HG02870 (cell line): ENCODE data around the gene COL15A1.

Experiments used
- ATAC-seq: cut with Tn5 transposase; IDR thresholded peaks from one replicate; pipeline ENCODE4 v1.9.1; 2021; ENCODE audit warnings: mild to moderate bottlenecking, moderate library complexity; ENCODE audit not compliant: unreplicated experiment

Gene COL15A1

DNA sequence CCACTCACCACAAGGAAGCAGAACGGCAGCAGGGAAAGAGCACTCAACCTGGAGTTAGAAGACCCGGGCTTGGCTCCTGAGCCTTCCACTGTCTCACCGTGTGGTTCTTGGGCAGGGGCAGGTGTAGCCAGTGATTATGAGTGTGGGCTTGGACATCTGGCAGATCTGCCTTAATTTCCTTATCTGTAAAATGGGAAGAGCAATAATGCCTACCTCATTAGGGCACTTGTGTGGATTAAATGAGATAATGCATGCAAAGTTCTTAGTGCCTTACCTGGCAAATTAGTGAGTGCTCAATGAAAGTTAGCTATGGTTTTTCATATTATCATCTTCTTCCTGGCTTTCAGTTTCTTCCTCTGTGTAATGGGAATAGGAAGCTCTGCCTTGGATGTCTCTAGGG lies 28.1 kb upstream of the COL15A1 start:
- no peak for ATAC-seq

DNA sequence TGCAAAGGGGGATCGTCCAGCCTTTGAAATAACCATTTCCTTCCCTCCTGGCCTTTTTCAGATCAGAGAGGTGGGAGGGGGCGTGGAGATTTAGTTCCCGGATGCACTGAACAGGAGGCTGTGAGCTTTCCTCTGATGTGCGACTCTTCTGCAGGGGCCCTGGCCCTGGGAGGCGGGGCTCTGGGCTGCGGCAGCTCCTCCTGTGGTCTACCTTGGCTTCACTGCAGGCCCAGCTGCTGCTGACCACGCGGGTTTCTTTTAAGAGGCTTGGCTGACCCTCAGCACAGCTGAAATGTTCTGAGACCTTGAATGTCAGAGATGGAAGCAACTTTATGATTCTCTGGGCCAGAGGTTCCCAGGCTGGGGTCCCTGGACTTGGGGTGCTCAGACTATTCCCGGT lies 27.0 kb upstream of the COL15A1 start:
- ATAC-seq = no peak

DNA sequence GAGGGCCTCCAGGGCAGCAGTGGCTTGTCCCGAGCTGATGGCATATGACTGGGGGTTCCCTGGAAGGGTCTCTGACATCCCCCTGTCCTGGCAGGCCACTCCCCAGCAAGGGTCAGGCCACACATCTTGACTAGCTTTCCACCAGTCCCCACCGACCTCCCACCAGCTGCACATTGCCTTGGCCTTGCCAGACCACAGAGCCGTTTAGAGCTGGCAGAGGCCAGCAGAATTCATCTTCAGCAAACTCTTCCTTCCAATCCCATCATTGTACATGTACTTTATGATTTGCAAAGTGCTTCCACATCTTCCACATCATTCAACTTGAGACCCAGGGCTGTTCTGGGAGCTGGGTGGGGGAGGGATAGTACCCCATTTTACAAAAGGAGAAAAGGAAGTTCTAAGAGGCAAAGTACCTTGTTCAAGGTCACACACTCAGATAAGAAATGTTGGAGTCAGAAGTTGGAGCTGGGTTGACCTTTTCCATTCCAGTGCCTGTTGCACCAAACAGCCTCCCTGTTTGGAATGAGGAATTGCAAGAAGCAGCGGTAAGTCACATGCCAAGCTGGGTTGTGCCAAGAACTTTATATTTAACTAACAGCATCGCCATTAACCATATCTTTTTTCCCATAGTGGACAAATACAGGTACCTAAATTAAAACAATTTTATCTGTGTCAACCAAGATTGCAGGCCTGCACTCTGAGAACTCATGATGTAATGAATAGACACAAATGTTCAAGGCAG lies 25.8 kb upstream of the COL15A1 start:
- ATAC-seq = no peak

DNA sequence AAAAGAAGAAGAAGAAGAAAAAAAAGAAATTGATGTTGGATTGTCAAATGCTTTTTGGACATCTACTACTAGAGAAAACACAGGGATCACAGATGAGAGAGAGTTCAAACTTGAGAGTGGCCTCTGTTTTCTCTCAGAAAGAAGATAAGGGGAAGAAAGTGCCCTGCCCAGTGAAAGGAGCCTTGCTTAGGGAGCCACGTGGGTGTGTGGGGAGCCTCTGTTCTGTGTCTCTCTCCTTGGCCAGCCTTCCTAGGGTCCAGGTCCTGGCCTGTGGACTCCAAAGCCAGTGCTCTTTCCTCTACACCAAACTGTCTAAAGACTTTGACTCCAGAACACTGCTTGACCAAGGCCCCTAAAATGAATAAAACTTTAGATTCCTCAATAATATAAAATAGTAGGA lies 22.0 kb upstream of the COL15A1 start:
- ATAC-seq = no peak

DNA sequence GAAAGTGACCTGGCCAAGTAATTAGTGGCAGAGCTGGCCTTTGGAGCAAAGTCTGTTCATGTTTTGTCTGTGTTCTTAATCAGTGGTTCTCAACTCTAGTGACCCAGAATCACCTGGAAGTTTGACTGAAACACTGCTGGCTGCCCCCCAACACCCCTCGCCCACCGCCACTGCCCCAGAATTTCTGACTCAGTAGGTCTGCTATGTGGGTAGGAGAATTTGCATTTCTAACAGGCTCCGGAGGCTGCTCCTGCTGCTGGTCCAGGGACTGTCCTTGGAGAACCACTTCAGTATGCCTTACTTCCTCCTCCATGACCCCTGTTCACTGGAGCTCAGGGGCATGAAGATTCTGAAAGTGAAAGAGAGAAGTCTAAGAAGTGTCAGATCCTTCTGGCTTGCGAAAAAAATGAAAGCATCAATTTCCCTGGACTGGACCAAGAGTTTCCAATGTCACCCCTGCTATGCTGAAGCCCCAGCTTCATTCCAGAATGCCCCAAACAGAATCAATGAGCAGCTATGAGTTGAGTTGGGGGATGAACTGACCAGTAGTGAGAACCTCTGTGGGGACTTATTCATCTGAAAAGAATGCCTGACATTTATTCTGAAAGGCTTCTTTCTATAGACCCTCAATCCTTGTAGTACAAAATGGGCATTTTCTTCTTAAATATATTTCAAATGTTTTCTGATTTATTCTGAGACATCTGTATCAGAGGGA lies 20.8 kb upstream of the COL15A1 start:
- no peak for ATAC-seq

DNA sequence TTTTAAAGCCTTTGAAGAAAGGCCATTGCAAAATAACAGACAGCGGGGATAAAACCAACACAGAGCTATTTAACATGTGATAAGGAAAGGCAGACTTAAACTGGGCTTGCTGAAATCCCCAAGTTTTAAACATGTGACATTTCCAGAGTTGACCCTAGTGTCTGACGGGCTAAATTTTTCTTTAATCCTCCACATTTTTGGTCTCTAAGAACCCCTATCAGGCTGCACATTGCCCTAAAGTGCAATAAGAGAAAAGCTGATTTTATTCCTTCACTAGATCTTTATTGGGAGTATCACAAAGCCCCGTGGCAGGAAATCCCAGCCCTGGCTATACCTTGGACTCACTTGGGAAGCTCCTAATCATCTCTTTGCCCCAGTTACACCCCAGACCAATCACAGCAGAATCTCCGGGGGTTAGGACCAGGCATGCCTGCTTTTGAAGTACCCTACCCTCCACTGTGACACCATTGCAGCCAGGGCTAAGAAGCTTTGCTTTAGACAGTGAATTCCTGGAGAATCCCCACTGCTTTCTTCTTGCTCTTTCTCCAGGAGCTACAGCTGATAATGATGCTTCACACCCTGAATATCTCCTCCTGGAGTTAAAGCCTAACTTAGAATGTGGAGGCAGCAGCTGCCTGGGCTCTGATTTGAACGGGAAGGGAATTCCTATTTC lies 20.1 kb upstream of the COL15A1 start:
- ATAC-seq = no peak

DNA sequence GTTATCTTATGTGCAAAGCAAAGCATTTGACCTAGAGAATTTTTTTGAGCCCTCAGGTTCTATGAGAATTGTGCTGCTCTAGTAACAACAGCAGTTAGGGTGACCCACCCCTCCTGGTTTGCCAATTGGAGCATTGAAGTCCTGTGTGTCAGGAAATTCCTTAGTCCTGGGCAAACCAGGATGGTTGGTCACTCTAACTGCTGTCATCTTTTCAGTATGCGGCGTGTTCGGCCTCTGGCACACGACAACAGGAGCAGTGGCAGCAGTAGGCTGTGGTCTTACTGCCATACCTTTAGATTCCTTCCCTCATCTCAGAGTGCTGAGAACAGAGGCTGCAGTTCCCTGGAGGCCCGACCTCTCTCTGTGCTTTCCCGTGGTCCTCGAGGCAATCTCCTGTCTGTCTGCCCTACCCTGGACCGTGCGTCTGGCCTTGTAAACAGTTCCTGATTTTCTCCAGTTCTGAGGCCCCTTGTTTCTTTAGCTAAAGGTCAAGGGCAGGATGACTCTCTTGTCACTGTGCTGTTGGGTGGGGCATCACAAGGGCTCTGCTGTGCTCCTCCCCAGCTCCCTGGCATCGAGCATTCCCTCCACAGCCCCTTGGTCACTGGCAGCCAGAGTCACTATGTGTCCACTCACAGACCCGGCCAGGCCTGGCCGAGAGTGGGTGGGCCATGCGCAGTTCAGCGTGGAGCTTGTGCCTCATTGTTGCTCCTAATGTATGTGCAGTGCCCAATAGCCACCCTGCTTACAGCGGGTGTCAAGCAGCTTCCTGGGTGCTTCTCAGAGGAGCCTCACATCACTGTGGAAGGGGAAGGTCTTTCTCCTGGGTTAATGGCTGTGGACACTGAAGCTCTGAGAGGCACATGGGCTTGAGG lies 18.5 kb upstream of the COL15A1 start:
- ATAC-seq = no peak

DNA sequence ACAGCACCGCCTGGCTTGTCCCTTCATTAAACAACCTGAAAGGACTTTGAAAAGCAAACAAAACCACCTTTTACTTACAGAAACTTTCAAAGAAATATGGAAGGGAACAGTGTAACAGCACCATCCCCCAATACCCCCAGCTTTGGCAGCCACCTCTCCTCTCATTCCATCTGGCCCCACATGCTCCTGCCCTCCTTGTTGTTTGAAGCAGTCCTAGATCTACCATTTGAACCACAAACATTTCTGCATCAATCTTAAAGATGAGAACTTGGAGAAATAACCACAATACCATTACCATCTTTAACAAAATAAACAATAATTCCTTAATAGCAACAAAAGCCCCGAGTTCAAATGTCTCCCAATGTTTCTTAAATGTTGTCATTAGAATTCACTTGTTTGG lies 17.8 kb upstream of the COL15A1 start:
- ATAC-seq = no peak

DNA sequence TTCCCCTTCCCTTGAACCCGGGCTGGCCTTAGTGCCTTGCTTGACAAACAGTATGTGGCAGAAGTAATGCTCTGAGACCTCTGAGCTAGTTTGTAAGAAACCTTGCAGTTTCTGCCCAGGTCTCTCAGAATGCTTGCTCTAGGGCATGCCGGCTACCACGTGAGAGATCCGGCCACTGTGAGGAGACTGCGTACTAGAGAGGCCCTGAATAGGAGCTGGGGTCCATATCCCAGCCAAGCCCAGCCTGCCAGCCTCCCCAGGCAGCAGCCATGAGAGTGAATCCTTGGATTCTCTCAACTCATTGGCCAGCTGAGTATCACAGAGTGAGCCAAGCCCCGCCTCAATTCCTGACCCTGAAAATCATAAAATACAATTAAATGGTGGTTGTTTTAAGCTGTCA lies 16.0 kb upstream of the COL15A1 start:
- ATAC-seq = no peak

DNA sequence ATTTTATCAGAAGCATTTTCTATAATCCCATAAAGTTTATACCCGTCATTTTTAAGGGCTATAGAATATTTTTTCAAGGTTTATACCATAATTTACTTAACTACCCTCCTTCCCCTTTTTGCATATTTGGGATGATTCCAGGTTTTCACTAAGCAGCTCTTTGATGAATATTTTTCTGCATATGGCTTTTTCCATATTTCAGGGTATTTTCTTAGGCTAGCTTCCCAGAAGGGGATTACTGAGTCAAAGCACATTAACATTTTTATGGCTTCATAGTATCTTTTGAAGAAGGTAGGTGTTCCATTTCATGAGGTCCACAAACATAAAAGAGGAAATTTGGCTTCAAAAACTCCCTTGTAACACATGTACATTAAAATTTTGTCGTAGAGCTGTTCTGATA lies 14.6 kb upstream of the COL15A1 start:
- ATAC-seq = no peak

DNA sequence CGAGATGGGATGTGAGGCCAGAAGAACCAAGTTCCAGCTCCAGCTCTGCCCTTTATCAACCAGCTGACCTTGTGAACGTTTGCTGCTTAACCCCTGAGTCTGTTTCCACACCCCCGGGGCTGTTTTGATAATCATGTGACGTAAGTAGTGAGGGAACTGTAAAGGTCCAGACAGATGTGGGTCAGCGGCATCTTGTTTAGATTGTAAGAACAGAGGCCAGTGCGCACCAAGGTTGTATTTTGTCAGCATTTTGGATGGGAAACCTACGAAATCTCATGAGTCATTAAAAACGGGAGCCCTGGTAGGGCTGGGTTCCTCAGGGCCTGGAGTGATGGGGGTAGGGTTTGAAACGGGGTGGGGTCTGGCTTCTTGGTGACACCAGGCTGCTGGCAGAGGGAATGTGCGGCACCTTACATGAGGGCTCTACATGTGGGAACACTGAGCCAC lies 13.8 kb upstream of the COL15A1 start:
- no peak for ATAC-seq

DNA sequence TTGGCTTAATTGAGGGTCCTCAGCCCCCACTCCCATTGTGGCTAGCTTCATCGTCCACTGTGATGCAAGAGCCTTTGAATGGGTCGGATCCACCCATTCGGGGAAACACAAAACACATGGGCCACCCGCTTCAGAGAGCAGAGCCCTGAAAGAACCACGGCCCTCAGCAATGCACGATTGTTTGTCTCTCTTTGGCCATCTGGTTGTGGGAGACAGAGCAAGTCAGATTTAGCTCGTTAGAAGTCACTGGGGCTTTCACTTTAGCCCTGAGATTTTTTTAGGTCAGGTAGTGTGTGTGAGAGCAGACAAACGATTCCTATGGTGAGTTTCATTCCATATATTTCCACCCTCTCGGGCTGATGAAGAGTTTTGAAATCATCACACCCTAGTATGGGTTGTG lies 12.9 kb upstream of the COL15A1 start:
- ATAC-seq = no peak

DNA sequence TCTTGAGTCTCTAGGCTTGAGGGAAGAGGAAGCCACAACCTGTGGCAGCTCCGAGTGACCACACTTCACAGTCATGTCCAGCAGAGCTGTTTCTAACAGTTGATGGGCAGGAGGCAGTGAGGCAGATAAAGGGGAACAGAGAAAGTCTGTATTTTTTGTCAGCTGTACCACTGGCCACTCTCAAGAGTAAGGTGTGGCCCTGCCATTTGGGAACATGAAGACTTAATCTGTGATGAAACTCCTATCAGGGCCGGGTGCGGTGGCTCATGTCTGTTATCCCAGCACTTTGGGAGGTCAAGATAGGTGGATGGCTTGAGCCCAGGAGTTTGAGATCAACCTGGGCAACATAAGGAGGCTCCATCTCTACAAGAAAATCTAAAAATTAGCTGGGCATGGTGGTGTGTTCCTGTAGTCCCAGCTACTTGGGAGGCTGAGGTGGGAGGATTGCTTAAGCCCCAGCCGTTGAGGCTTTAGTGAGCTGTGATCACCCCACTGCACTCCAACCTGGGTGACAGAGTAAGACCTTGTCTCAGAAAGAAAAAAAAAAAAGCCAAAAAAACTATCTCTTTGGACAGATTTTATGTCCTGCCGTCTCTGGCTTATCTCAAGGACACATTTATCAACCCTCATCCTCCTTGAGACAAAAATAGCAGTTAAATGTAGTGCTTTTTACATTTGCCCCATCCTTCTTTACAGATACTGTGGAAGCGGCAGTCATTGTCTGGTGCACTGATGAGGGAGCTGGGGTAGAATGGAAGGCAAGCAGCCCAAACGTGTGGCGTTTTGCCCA lies 11.9 kb upstream of the COL15A1 start:
- ATAC-seq = no peak

DNA sequence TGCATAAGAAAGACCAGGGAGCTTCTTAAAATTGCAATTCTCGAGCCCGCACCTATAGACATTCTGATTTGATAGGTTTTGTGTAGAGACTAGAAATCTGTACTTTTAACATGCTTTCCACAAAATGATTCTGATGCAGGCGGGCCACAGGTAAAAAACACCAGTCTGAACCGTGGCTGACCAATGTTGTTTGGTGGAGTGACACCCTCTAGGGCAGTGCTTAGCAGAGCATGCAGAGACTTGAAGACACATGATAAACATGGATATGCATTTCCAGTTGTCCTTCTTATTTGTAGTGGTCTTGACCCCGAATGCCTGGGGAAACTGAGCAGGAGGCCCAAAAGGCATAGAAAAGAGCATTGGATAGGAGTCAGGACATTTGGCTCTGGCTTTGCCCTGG lies 10.5 kb upstream of the COL15A1 start:
- ATAC-seq = no peak

DNA sequence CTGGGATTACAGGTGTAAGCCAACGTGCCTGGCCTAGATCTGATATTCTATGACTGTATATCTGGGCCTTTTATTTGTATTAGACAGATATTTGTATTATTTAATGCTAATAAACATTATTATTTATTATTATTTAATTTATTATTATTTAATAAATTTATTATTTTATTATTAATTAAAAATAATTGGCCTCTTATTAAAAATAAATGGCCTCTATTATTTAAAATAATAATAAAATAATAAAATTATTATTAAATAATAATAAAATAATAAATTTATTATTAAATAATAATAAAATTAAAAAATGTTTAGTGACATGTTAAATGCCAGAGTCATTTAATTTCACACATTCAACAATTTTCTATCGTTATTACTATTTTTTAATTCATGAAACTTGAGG lies 9.8 kb upstream of the COL15A1 start:
- ATAC-seq = no peak

DNA sequence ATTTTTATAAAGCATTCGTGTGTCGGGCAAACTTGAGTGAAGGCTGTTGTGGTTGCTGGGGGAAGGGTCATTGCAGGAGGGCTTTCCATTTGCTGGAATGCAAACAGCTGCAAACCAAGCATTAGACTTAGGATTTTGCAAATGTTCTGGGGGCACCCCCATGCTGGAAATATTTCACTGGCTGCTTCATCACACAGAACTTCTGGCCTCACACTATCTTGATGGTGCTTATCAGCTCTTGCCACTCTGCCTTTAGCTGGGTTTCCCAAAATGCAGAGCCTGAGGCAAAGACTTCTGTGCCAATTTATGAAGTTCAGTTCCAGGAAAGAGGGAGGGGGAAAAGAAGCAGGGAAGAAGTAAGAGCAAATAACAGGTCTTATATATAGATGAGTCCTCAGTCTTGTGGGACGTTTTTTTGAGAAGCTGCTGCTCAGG lies 8.6 kb upstream of the COL15A1 start:
- ATAC-seq = no peak

DNA sequence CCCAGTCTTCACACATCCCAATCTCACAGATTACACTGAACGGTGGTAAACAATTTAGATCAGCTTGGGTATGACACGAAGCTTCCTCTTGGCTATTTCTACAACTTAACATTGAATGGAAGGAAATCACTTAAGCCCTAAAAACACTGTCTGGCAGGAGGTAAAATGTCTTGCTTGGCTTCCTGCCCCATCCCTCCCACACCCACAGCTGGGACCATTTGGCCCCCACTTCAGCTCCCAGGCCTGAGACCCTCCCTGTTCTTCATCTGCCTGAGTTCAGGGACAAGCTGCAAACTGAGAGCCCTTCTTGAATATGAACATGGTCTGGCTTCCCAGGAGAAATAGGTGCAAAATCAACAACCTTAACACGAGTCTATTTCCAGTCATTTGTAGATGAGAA lies 3.4 kb upstream of the COL15A1 start:
- ATAC-seq = no peak

DNA sequence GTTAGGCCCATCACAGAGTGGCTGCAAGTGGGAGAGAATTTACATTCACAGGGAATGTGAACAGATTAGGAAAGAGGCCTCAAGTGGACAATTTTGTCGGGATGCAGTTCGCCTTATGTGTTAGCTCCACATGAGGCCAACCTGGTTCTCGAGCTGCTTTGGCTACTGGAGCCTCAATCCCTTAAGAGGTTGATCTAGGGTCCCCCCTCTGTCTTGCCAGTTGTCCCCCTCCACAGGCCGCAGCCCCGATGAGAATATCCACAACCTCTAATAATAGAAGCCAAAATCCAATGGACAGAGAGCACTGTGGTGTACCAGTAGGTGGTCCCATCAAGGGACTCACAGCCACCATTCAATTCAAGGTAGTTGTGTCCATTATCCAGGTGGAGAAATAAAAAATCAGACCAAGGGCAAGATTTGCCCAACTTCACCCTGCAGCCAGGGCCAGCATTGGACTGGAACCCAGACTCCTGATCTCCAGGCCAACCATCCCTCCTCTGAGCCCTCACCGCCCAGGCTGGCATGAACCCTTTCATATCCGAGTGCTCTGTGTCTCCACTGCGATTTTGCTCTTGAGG lies 1.7 kb upstream of the COL15A1 start:
- no peak for ATAC-seq

DNA sequence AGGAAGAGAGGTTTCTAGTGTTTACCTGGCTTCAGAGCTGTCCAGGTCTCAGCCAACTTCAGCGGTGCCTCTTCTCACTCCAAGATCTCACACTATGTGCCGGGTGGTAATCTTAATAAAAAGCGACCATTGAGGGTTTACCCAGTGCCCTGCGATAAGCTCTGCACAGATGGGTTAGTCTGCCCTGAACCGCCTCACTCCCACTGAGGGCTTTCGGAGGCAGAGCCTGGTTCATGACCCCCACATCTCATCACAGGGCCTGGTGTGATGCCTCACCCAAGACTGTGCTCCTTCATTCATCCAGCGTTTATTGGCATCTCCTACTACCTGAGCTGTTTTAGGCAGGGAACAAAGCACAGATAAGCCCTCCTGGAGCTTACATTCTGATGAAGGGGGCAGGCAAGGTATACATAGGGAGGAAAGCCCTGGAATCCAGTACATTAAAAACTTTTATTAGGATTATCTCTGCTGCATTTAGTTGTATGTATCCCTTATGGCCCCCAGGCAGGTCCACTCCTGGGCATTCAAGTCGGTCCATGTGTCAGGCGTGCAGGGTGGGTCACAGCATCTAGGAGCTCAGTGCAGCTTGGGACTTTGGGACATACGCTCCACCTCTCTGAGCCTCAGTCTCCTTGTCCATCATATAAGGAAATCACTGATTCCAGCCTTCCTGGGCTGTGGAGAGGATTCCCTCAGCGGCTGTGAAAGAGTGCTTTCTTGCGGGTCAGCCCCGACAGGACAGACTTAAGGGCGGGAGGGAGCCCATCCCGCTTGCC lies 613 bp upstream of the COL15A1 start:
- no peak for ATAC-seq
